Adipocyte (in vitro differentiated cells): ENCODE measurements around the gene EXPH5.

Source experiments
- DNase-seq: peaks from one replicate; pipeline ENCODE4 v3.0.0-alpha.2; 2015; ENCODE audit warnings: low read depth
- H3K27me3 ChIP-seq: replicated peaks from 2 replicates; pipeline ENCODE4 v1.7.0; 2013; ENCODE audit warnings: mild to moderate bottlenecking, low read length, moderate library complexity; ENCODE audit not compliant: control insufficient read depth, insufficient read depth
- H3K36me3 ChIP-seq: 2 replicates; pipeline ENCODE4 v1.7.0; 2013; ENCODE audit warnings: low read length, mild to moderate bottlenecking, moderate library complexity; ENCODE audit not compliant: control insufficient read depth, insufficient read depth, severe bottlenecking
- H3K4me1 ChIP-seq: 2 replicates; pipeline ENCODE4 v1.7.0; 2013; ENCODE audit warnings: mild to moderate bottlenecking, low read length, moderate library complexity; ENCODE audit not compliant: control insufficient read depth, insufficient read depth
- H3K4me3 ChIP-seq: 2 replicates; pipeline ENCODE4 v1.7.0; 2013; ENCODE audit warnings: mild to moderate bottlenecking, low read length, moderate library complexity
- H3K9ac ChIP-seq: 2 replicates; pipeline ENCODE4 v1.7.0; 2013; ENCODE audit warnings: mild to moderate bottlenecking, low read length, moderate library complexity
- H3K9me3 ChIP-seq: 2 replicates; pipeline ENCODE4 v1.7.0; 2013; ENCODE audit warnings: mild to moderate bottlenecking, low read length, moderate library complexity; ENCODE audit not compliant: control insufficient read depth

The EXPH5 gene

GRCh38 chr11:108494182-108494581, 99.4 kb downstream of the EXPH5 start:
- no peaks in the 10 kb centered on the region for H3K9me3 ChIP-seq
- no peak overlapping the region for H3K9ac ChIP-seq
- peaks cover 12% of the 10 kb centered on the region for H3K36me3 ChIP-seq
- H3K4me3 ChIP-seq, result no peak overlapping the region
- H3K27me3 ChIP-seq, result no peaks in the 10 kb centered on the region
- peaks cover 14% of the 10 kb centered on the region for H3K4me1 ChIP-seq
- no peak for DNase-seq

DNA sequence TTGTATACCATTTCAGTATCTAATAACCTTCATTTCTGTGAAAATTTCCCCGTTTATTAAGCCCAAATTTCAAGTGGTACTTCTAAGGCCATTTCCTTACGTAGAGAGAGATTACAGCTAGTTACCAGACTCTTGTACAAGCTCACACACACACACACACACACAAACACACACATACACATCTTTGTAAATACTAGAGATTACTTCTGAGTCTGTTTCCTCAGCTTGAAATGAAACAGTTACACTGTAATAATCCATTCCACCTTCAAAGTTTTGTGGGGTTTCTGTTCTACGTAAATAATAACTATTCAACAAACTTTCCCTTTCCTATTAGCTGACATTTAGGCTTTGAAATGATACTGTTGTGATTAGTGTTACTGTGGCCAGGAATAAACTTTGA, 101.6 kb downstream of the EXPH5 start:
- no peak overlapping the region for H3K9ac ChIP-seq
- no peaks in the 10 kb centered on the region for H3K27me3 ChIP-seq
- H3K36me3 ChIP-seq, result peaks cover 17% of the 10 kb centered on the region
- peaks cover 9% of the 10 kb centered on the region for H3K4me1 ChIP-seq
- no peak for DNase-seq
- H3K4me3 ChIP-seq, result no peak overlapping the region
- H3K9me3 ChIP-seq, result no peaks in the 10 kb centered on the region

DNA sequence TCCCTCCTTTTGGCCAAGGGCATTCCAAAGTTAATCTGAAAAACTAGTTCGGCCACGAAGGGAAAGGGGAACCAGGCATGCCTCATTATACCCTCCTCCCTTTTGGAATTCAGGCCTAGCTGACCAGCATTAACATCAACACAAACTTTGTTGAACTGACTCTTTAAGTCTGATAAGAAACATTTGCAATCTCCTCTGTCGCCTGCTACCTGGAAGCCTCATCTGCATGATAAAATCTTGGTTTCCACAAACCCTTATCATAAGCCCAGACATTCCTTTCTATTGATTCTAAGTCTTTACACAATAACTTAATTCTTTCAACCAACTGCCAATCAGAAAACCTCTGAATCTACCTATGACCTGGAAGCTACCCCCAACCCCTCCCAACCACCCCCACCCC, 106.7 kb downstream of the EXPH5 start:
- Histone ChIP-seq H3K9me3 (no peaks in the 10 kb centered on the region), H3K27me3 (no peaks in the 10 kb centered on the region), H3K9ac (no peak overlapping the region), H3K36me3 (peaks cover 53% of the 10 kb centered on the region), H3K4me1 (no peaks in the 10 kb centered on the region), H3K4me3 (no peak overlapping the region)
- no peak for DNase-seq

DNA sequence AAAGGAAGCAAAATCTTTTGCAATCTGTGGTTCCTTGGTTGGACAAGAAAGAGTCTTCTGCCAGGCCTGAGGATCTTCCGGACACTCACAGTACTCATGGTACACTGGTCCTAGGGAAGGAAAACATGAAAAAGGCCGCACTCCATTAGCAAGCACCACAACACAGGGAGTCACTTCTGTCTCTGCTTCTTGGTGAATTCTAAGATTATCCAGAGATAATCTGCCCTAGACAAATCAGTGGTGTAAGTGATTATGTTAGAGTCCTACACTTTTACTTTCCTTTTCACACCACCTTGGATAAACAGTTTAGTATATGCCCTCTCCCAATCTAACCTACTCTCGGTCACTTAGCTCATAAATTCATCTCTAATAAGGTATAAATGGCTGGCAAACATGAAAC, 107.2 kb downstream of the EXPH5 start:
- no peaks in the 10 kb centered on the region for H3K27me3 ChIP-seq
- H3K36me3 ChIP-seq, result peaks cover 55% of the 10 kb centered on the region
- H3K4me1 ChIP-seq, result no peaks in the 10 kb centered on the region
- no peaks in the 10 kb centered on the region for H3K9me3 ChIP-seq
- H3K4me3 ChIP-seq, result no peak overlapping the region
- no peak overlapping the region for H3K9ac ChIP-seq
- no peak for DNase-seq

DNA sequence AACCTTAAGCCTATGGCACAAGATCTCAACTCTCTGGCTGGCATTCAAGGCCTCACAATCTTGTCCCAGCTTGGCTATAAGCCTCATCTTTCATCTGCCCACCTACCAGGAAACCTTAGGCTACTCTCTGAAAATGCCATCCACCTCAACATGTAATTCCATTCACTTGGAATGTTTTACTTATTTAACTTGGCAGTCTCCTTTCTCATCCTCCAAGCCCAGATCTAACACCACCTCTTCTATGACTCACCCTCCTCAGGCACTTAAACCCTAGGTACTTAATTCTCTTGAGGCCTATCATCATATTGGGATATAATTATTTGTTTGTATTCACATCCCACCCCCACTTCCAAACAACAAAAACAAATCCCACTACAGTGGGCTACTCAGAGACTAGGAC, 110.4 kb downstream of the EXPH5 start:
- H3K4me1 ChIP-seq, result no peaks in the 10 kb centered on the region
- H3K4me3 ChIP-seq, result no peak overlapping the region
- no peak overlapping the region for H3K9ac ChIP-seq
- DNase-seq, result no peak
- peaks cover 53% of the 10 kb centered on the region for H3K36me3 ChIP-seq
- H3K27me3 ChIP-seq, result no peaks in the 10 kb centered on the region
- no peaks in the 10 kb centered on the region for H3K9me3 ChIP-seq

GRCh38 chr11:108474664-108475463, 118.7 kb downstream of the EXPH5 start:
- H3K4me1 ChIP-seq, result no peaks in the 10 kb centered on the region
- DNase-seq, result no peak
- no peak overlapping the region for H3K4me3 ChIP-seq
- no peak overlapping the region for H3K9ac ChIP-seq
- H3K27me3 ChIP-seq, result no peaks in the 10 kb centered on the region
- H3K36me3 ChIP-seq, result peaks cover 37% of the 10 kb centered on the region
- no peaks in the 10 kb centered on the region for H3K9me3 ChIP-seq

DNA sequence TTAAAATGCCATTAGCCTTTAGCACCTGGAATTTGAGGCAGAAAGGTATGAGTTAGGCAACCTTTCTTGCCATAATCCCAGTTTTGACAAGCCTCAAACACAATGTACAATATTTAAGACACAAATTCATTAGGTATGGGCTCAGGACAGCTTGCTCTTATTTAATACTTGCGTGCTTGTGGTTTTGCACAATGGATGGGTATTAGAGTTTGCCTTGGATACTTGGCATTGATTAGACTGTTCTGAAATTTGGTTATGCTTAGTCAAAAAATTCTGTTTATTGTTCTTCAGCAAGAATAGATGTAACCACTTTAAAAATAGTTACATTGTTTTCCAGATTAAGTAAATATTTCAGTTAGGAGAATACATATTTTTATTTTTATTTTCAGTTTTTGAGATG, 120.9 kb downstream of the EXPH5 start:
- Histone ChIP-seq H3K27me3 (no peaks in the 10 kb centered on the region), H3K9ac (no peak overlapping the region)

GRCh38 chr11:108468478-108468864, 125.1 kb downstream of the EXPH5 start:
- Histone ChIP-seq H3K9me3 (no peaks in the 10 kb centered on the region), H3K4me1 (peaks cover 5% of the 10 kb centered on the region), H3K4me3 (no peak overlapping the region), H3K27me3 (no peaks in the 10 kb centered on the region), H3K36me3 (peaks cover 3% of the 10 kb centered on the region), H3K9ac (peak overlapping the region; percentile 93)
- no peak for DNase-seq

More for the DNA sequence above, 120.9 kb downstream of the EXPH5 start:
- Histone ChIP-seq H3K9me3 (no peaks in the 10 kb centered on the region), H3K4me3 (no peak overlapping the region), H3K4me1 (no peaks in the 10 kb centered on the region), H3K36me3 (peaks cover 29% of the 10 kb centered on the region)
- no peak for DNase-seq

DNA sequence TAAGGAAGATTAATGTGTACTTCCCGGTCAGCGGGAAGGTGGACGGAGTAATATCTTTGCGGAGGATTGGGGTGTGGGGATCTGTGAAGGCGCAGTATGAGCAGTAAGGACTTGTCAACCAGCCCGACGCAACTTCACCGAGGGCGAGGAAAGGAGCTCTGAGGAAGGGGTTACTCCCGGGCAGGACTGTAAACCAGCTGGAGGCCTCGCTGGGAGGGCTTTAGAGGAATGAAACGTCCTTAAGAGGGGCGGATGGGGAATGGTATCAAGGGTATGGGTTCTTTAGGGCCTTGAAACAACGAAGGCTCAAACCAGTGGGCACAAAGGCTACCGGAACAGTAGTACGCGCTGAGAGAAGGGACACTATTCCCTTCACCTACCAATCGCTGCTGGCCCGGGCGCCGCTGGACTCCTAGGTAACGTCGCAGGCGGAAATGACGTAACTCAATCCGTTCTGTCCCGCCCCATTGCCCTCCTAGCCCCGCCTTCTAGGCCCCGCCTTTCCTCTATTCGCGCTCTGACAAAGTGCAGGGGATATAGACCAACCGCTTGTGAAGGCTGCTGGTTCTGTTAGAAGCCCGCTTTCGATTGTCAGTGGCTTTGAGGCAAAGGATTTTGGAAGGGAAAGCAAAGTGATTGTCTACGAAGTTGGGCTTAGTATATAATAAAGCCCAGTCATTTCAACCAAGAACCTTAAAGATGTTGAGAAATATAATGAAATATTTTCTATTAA, 126.3 kb downstream of the EXPH5 start, which contains the start of gene C11orf65:
C11orf65 (minus strand) TSS at position 439 of the 733 bp plus-strand sequence. CDS start 5,970 bp downstream, outside the sequence.
- DNase-seq, result peak; percentile 99
- Histone ChIP-seq H3K9ac (peak within 1 kb of the TSS; percentile 93), H3K9me3 (no peaks in the 10 kb centered on the region), H3K4me1 (peaks cover 5% of the 10 kb centered on the region), H3K4me3 (peak within 1 kb of the TSS; percentile 83), H3K36me3 (no peaks in the 10 kb centered on the region), H3K27me3 (no peaks in the 10 kb centered on the region)

GRCh38 chr11:108466405-108466804, 127.2 kb downstream of the EXPH5 start:
- peaks cover 5% of the 10 kb centered on the region for H3K4me1 ChIP-seq
- peak overlapping the region; percentile 93 for H3K9ac ChIP-seq

More at GRCh38 chr11:108466405-108466804, 127.2 kb downstream of the EXPH5 start:
- H3K9me3 ChIP-seq, result no peaks in the 10 kb centered on the region
- H3K36me3 ChIP-seq, result no peaks in the 10 kb centered on the region
- H3K27me3 ChIP-seq, result no peaks in the 10 kb centered on the region
- DNase-seq, result no peak
- peak overlapping the region; percentile 83 for H3K4me3 ChIP-seq
